GM12878 (cell line): ENCODE results near the gene DMP1. TPM values are rescaled to one million over a fixed set of nuclear protein-coding genes. Genes with fewer than 3 reads are reported as not detected.

Source experiments
- ATAC-seq: fragments of 200-7000 bp; cut with Tn5 transposase; 3 replicates; pipeline ENCODE4 v1.9.1; 2020; ENCODE audit warnings: mild to moderate bottlenecking, moderate library complexity
- BruUV-seq: library from RNA; stranded (reverse); fragments of 400-500 nt; replicated peaks from 2 replicates; lab custom pipeline; 2021; lab: Mats Ljungman, UMichigan
- CTCF ChIA-PET: fragments of 300-600 bp; sonication (Branson Sonifier 250); formaldehyde crosslinking; extraction: SDS; loops from one replicate; lab custom pipeline; 2021; ENCODE audit warnings: inconsistent platforms; lab: Yijun Ruan, JAX
- POLR2A ChIA-PET: fragments of 350-600 bp; formaldehyde crosslinking; extraction: SDS; loops from one replicate; lab custom pipeline; 2021; ENCODE audit warnings: inconsistent platforms; lab: Charles Lee
- RAD21 ChIA-PET: fragments of 300-600 bp; sonication (Branson Sonifier 250); formaldehyde crosslinking; loops from one replicate; lab custom pipeline; 2023; ENCODE audit warnings: antibody characterized with exemption; ENCODE audit not compliant: unreplicated experiment; lab: Charles Lee
- SMC1A ChIA-PET: fragments of 300-600 bp; sonication (Branson Sonifier 250); formaldehyde crosslinking; loops from one replicate; lab custom pipeline; 2023; ENCODE audit not compliant: unreplicated experiment, uncharacterized antibody; lab: Charles Lee
- DNase-seq: peaks from one replicate; pipeline ENCODE4 v3.0.0-alpha.2; 2011; ENCODE audit warnings: low read depth, low spot score
- FAIRE-seq: peaks from 3 replicates; lab custom pipeline; 2011; peaks lifted over from hg19 to GRCh38; lab: Jason Lieb, UNC
- H2AFZ ChIP-seq: 2 replicates; pipeline ENCODE4 v1.6.0; 2011; ENCODE audit warnings: low read depth, low read length, control low read depth; ENCODE audit not compliant: control insufficient read depth
- H3K27ac ChIP-seq: 2 replicates; pipeline ENCODE4 v1.5.1; 2011; ENCODE audit warnings: control low read depth; ENCODE audit not compliant: control insufficient read depth, insufficient read depth
- H3K27me3 ChIP-seq, 2 experiments: replicated peaks in 1 of 2; 2 replicates each; pipeline versions ENCODE4 v1.6.0 to v1.6.1; 2011; ENCODE audit warnings: low read length in 1 of 2; ENCODE audit not compliant: control insufficient read depth in 2 of 2, insufficient read depth in 2 of 2
- H3K36me3 ChIP-seq, 2 experiments: 2 replicates each; pipeline ENCODE4 v1.5.1; 2011; ENCODE audit warnings: low read length in 1 of 2; ENCODE audit not compliant: control insufficient read depth in 2 of 2, insufficient read depth in 2 of 2
- H3K4me1 ChIP-seq: 2 replicates; pipeline ENCODE4 v1.6.1; 2011; ENCODE audit warnings: mild to moderate bottlenecking, low read length, moderate library complexity, mixed read lengths; ENCODE audit not compliant: control insufficient read depth, insufficient read depth
- H3K4me2 ChIP-seq: 2 replicates; pipeline ENCODE4 v1.6.0; 2011; ENCODE audit warnings: control low read depth; ENCODE audit not compliant: control insufficient read depth, insufficient read depth
- H3K4me3 ChIP-seq: fragments of 200-600 bp; sonication (generic); 2 replicates; pipeline ENCODE4 v1.5.1; 2016
- H3K79me2 ChIP-seq: 2 replicates; pipeline ENCODE4 v1.6.0; 2011; ENCODE audit warnings: low read length; ENCODE audit not compliant: control insufficient read depth, insufficient read depth
- H3K9ac ChIP-seq: 2 replicates; pipeline ENCODE4 v1.8.0; 2011; ENCODE audit warnings: low read length, control low read depth, mixed read lengths; ENCODE audit not compliant: control insufficient read depth, insufficient read depth
- H3K9me3 ChIP-seq: replicated peaks from 3 replicates; pipeline ENCODE4 v1.5.1; 2011; ENCODE audit warnings: mild to moderate bottlenecking, low read length; ENCODE audit not compliant: control insufficient read depth, insufficient read depth
- H4K20me1 ChIP-seq: 2 replicates; pipeline ENCODE4 v1.6.0; 2011; ENCODE audit not compliant: control insufficient read depth, insufficient read depth
- BACH1 ChIP-seq: fragments of 450-650 bp; IDR thresholded peaks from 2 replicates; pipeline ENCODE4 v1.6.1; 2017; ENCODE audit warnings: mild to moderate bottlenecking, borderline replicate concordance
- CBX5 ChIP-seq: sonication (generic); IDR thresholded peaks from 2 replicates; pipeline ENCODE4 v1.6.1; 2016; ENCODE audit warnings: low read depth, moderate library complexity, mild to moderate bottlenecking, inconsistent platforms
- ESRRA ChIP-seq: IDR thresholded peaks from 2 replicates; pipeline ENCODE4 v1.6.1; 2012; ENCODE audit warnings: mild to moderate bottlenecking, low read length, improper control_type of control experiment
- IRF5 ChIP-seq: fragments of 450-650 bp; IDR thresholded peaks from 2 replicates; pipeline ENCODE4 v1.6.1; 2017; ENCODE audit warnings: borderline replicate concordance
- MEF2B ChIP-seq: fragments of 450-650 bp; IDR thresholded peaks from 2 replicates; pipeline ENCODE4 v1.6.1; 2018; ENCODE audit warnings: mild to moderate bottlenecking, moderate library complexity; ENCODE audit not compliant: partially characterized antibody, poor library complexity, severe bottlenecking
- NFYA ChIP-seq: IDR thresholded peaks from 2 replicates; pipeline ENCODE4 v1.6.1; 2011; ENCODE audit warnings: low read depth, mild to moderate bottlenecking, low read length, improper control_type of control experiment, borderline replicate concordance
- PML ChIP-seq: IDR thresholded peaks from 2 replicates; pipeline ENCODE4 v1.6.1; 2012; ENCODE audit warnings: low read length, inconsistent platforms
- POLR2AphosphoS5 ChIP-seq: IDR thresholded peaks from 2 replicates; pipeline ENCODE4 v1.6.1; 2011; ENCODE audit warnings: mild to moderate bottlenecking, low read length, inconsistent platforms
- REST ChIP-seq: IDR thresholded peaks from 2 replicates; pipeline ENCODE4 v1.6.1; 2012; ENCODE audit warnings: mild to moderate bottlenecking, low read depth, low read length
- SIX5 ChIP-seq: IDR thresholded peaks from 2 replicates; pipeline ENCODE4 v1.6.1; 2011; ENCODE audit warnings: mild to moderate bottlenecking, low read depth, low read length, moderate library complexity; ENCODE audit not compliant: severe bottlenecking
- SKIL ChIP-seq: fragments of 450-650 bp; IDR thresholded peaks from 2 replicates; pipeline ENCODE4 v1.6.1; 2017; ENCODE audit warnings: mild to moderate bottlenecking, low read depth, inconsistent platforms; ENCODE audit not compliant: poor library complexity, severe bottlenecking
- TCF3 ChIP-seq: IDR thresholded peaks from 2 replicates; pipeline ENCODE4 v1.6.1; 2012; ENCODE audit warnings: low read depth, mild to moderate bottlenecking, low read length, borderline replicate concordance; ENCODE audit not compliant: insufficient read depth
- YBX1 ChIP-seq: fragments of 450-650 bp; IDR thresholded peaks from 2 replicates; pipeline ENCODE4 v1.6.1; 2016; ENCODE audit warnings: antibody characterized with exemption
- WGBS: methylation state at CpG from one replicate; pipeline ENCODE4 v1.1.6; 2016; ENCODE audit warnings: low lambda C conversion rate; ENCODE audit not compliant: insufficient replicate concordance, insufficient coverage; ENCODE audit errors: missing lambda C conversion rate; 5-methylcytosine and 5-hydroxymethylcytosine counted together
- in situ Hi-C: fragments of 300-500 bp; cut with MboI; formaldehyde crosslinking; loops from 9 replicates; pipeline ENCODE4 v1.14.3; 2018; ENCODE audit warnings: mixed read lengths
- intact Hi-C: fragments of 100-400 bp; cut with micrococcal nuclease; formaldehyde crosslinking; loops from one replicate; pipeline ENCODE4 v1.14.2; 2022; ENCODE audit not compliant: unreplicated experiment
- polyA plus RNA-seq, 11 experiments: library from polyadenylated mRNA; depleted of rRNA in 4 of 11; unstranded in 6 of 11; stranded (reverse) in 5 of 11; fragments of >200 nt; fragmentation: Nextera tagmentation in 4 of 11; fragmentation: Illumina TruSeq in 1 of 11; extraction: Ambion mirVana in 4 of 11; extraction: Trizol in 1 of 11; gene quantifications; 1 replicate in 1 of 11; 2 replicates in 10 of 11; pipeline versions ENCODE4 v1.2.1 to v1.2.3, GENCODE V29; 2011 to 2016; ENCODE audit warnings: inconsistent platforms in 2 of 11, missing spikeins in 2 of 11, low read depth in 1 of 11
- total RNA-seq, 4 experiments: library from RNA; depleted of rRNA in 3 of 4; stranded (reverse); fragments of >200 nt in 3 of 4; fragmentation: Illumina TruSeq in 1 of 4; extraction: Trizol in 1 of 4; gene quantifications; 2 replicates each; pipeline versions ENCODE4 v1.2.1 to v1.2.3, GENCODE V29; 2013 to 2021

The DMP1 gene
- total and polyA plus RNA-seq, 10 of the 15 experiments (the other 5 are each of a cell fraction or from before 2014, with no cell fraction given), result not detected

DNA sequence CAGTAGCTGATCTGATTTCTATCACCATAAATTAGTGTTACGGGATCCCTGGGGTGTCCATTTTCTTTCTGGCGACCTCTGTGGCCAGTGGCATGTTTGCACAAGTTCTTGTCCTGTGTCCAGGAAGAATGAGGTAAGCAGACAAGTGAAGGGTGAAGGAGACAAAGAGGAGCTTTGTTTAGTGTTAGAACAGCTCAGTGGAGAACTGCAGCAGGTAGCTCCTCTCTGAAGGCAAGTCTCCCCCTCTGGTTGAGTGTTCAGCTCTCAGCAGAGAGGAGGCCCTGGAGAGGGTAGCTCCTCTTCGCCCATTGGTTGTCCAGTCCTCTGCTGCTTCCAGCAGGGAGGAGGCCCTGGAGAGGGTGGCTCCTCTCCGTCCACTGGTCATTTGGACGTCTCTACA, 47.2 kb downstream of the DMP1 start:
- RAD21 ChIA-PET, result no interaction called here
- intact Hi-C loops, result no loop called here
- in situ Hi-C loops, result loop anchor here (25.0 kb wide), 2 partner anchors 515 to 815 kb away; partner anchors contain the start of gene PYURF
- H3K4me1 ChIP-seq, result no peaks in the 10 kb centered on the region
- H3K4me3 ChIP-seq, result no peak overlapping the region
- H3K36me3 ChIP-seq, result no peaks in the 10 kb centered on the region
- DNase-seq (no peak), ATAC-seq (no peak), FAIRE-seq (no peak)
- 3% methylated on average over 5 of the region's 5 CpGs for WGBS
- CTCF ChIA-PET, result no interaction called here
- H3K27ac ChIP-seq, result no peak overlapping the region
- no peak overlapping the region for H3K4me2 ChIP-seq
- no peaks in the 10 kb centered on the region for H3K79me2 ChIP-seq
- SMC1A ChIA-PET, result no interaction called here
- no peak overlapping the region for H3K9ac ChIP-seq
- no peak overlapping the region for H2AFZ ChIP-seq
- H3K27me3 ChIP-seq, result no peaks in the 10 kb centered on the region
- POLR2A ChIA-PET, result no interaction called here
- TF ChIP-seq SKIL (no peak), POLR2AphosphoS5 (no peak), YBX1 (no peak), PML (no peak), IRF5 (no peak), NFYA (no peak), SIX5 (no peak), REST (no peak), ESRRA (no peak), MEF2B (no peak), BACH1 (no peak), CBX5 (no peak), TCF3 (no peak)
- no TSS peak for BruUV-seq
- no peaks in the 10 kb centered on the region for H4K20me1 ChIP-seq
- no peaks in the 10 kb centered on the region for H3K9me3 ChIP-seq
